ENCODE measurements around the gene MAP3K4. TPM values are rescaled to one million over a fixed set of nuclear protein-coding genes. Genes with fewer than 3 reads are reported as not detected.

The MAP3K4 gene
- total and polyA plus RNA-seq, 2 donors from 2014 or later: 13.0 to 52.8 TPM

DNA sequence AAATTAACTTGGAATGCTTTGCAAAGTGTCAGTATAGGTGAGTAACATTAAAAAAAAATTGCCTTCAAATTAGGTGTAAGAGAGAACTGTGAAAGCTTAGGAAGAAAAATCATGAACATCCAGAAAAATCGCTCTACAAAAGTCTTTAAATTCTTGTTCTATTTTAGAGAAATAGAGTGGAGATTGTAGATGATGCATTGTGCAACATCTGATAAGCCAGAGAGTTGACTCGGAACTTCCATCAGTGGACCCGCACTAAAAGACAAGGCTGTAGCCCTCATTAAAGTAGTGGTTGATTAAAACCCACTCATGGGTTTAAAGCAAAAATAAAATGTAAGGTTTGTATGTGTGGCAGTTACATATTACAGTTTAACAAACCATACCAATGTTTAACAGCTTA lies 35.8 kb downstream of the MAP3K4 start:
- FAIRE-seq: no peak
- intact Hi-C loops (cut with DNase I): no loop called here
- Histone ChIP-seq H3K4me3 (ENCODE audit: low read length in 3 of 3) (no peak overlapping the region), H3K4me1 (ENCODE audit: control insufficient read depth in 2 of 3, insufficient read depth in 2 of 3, low read depth in 1 of 3, low read length in 3 of 3) (no peaks in the 10 kb centered on the region), H3K36me3 (ENCODE audit: control insufficient read depth in 2 of 3, insufficient read depth in 3 of 3, low read length in 3 of 3) (no peaks in the 10 kb centered on the region), H3K9ac (ENCODE audit: low read length in 3 of 3) (no peak overlapping the region), H3K9me3 (ENCODE audit: control insufficient read depth in 2 of 3, insufficient read depth in 1 of 3, low read length in 3 of 3) (no peaks in the 10 kb centered on the region), H3K27me3 (ENCODE audit: control insufficient read depth, insufficient read depth, low read length) (no peaks in the 10 kb centered on the region), H3K27ac (ENCODE audit: low read depth in 2 of 2, low read length in 2 of 2) (no peak overlapping the region)
- no peak for DNase-seq
- TF ChIP-seq, protein P1, sequence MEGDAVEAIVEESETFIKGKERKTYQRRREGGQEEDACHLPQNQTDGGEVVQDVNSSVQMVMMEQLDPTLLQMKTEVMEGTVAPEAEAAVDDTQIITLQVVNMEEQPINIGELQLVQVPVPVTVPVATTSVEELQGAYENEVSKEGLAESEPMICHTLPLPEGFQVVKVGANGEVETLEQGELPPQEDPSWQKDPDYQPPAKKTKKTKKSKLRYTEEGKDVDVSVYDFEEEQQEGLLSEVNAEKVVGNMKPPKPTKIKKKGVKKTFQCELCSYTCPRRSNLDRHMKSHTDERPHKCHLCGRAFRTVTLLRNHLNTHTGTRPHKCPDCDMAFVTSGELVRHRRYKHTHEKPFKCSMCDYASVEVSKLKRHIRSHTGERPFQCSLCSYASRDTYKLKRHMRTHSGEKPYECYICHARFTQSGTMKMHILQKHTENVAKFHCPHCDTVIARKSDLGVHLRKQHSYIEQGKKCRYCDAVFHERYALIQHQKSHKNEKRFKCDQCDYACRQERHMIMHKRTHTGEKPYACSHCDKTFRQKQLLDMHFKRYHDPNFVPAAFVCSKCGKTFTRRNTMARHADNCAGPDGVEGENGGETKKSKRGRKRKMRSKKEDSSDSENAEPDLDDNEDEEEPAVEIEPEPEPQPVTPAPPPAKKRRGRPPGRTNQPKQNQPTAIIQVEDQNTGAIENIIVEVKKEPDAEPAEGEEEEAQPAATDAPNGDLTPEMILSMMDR (IDR thresholded peaks at IDR 0.05; ENCODE audit: borderline replicate concordance, extremely low read depth, insufficient read depth): no peak

DNA sequence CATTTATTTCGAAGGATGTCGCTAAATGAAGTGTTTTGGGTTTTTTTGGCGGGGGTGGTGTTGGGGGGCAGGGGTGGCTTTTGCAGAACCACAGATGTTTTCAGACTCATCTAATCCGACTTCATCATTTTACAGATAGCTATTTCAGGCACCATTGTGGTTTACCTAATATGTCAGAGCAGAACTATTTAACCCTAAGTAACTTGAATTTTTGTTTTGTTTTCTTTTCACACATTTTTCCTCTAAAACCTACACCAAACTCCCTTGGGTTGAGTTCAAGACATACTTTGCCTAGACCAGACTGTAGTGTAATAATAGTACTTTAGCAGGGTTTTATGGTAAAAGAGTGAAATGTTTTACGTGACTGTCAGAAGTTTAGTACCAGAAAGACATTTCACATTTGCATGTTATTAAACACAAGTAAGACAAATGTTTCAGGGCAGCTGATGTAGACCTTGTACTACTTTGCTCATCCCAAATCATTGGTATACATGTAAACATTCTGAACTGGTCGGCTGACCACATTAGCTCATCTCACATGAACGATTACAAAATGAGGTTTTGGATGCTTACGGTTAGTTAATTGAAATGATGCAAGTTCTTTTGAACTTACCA lies 37.7 kb downstream of the MAP3K4 start:
- TF ChIP-seq, protein P1 (IDR thresholded peaks at IDR 0.05; ENCODE audit: borderline replicate concordance, extremely low read depth, insufficient read depth): no peak
- FAIRE-seq: no peak
- peak in 2 of 5 donors; percentile 8 to 46 for DNase-seq
- Histone ChIP-seq H3K9ac (ENCODE audit: low read length in 3 of 3) (no peak overlapping the region), H3K4me1 (ENCODE audit: control insufficient read depth in 2 of 3, insufficient read depth in 2 of 3, low read depth in 1 of 3, low read length in 3 of 3) (no peaks in the 10 kb centered on the region), H3K27ac (ENCODE audit: low read depth in 2 of 2, low read length in 2 of 2) (no peak overlapping the region), H3K27me3 (ENCODE audit: control insufficient read depth, insufficient read depth, low read length) (no peaks in the 10 kb centered on the region), H3K36me3 (ENCODE audit: control insufficient read depth in 2 of 3, insufficient read depth in 3 of 3, low read length in 3 of 3) (no peaks in the 10 kb centered on the region), H3K4me3 (ENCODE audit: low read length in 3 of 3) (no peak overlapping the region), H3K9me3 (ENCODE audit: control insufficient read depth in 2 of 3, insufficient read depth in 1 of 3, low read length in 3 of 3) (no peaks in the 10 kb centered on the region)
- intact Hi-C loops (cut with DNase I): no loop called here

DNA sequence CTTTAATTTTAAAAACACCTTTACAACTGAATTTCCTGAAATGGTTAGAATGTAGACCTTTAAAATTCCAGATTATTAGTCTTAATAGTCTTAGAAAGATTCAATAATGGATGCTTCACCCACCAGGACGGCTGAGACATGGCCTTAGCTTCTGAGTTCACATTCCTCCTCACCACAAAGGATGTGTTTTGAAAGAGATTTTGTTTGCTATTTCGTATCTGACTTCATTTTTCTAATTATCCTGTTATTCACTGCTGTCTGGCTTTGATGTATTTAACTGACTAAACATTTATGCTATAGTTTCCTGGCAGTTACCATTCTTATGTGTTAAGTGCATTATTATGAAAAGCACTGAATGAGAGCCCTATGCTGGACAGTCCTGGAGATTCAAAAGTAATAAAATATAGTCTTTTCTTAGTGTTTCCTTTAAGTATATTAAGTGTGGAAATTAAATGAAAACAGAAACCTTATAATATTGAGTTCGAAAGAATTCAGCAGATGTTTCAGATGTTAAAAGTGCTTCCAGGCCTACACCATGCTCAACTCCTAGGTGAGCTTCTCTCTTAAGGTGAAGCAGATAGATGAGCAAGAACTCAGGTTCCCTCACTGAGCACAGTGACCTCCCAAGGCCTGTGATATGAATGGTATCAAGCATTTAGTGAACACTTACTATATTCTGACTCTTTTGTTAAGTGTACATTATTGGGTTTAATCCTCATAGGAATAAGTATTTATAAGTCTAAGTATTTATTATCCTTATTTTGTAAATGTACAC lies 40.3 kb downstream of the MAP3K4 start:
- FAIRE-seq: no peak
- Histone ChIP-seq H3K27me3 (ENCODE audit: control insufficient read depth, insufficient read depth, low read length) (no peaks in the 10 kb centered on the region), H3K27ac (ENCODE audit: low read depth in 2 of 2, low read length in 2 of 2) (no peak overlapping the region), H3K36me3 (ENCODE audit: control insufficient read depth in 2 of 3, insufficient read depth in 3 of 3, low read length in 3 of 3) (peaks cover 0 to 5% (median 2%) of the 10 kb centered on the region in 3 donors), H3K4me1 (ENCODE audit: control insufficient read depth in 2 of 3, insufficient read depth in 2 of 3, low read depth in 1 of 3, low read length in 3 of 3) (no peaks in the 10 kb centered on the region), H3K4me3 (ENCODE audit: low read length in 3 of 3) (no peak overlapping the region), H3K9ac (ENCODE audit: low read length in 3 of 3) (no peak overlapping the region), H3K9me3 (ENCODE audit: control insufficient read depth in 2 of 3, insufficient read depth in 1 of 3, low read length in 3 of 3) (no peaks in the 10 kb centered on the region)
- intact Hi-C loops (cut with DNase I): no loop called here
- DNase-seq: no peak
- TF ChIP-seq, protein P1 (IDR thresholded peaks at IDR 0.05; ENCODE audit: borderline replicate concordance, extremely low read depth, insufficient read depth): no peak
